MM.1S (cell line): ENCODE data around the gene PPP1R16B.
A peak's percentile ranks its signal among the peaks of the same experiment; 100 is the strongest.

Experiments used
- DNase-seq: peaks from one replicate; pipeline ENCODE4 v3.0.0-alpha.2; 2015
- H2AFZ ChIP-seq: fragments of 300-600 bp; sonication (generic); 2 replicates; pipeline ENCODE4 v1.6.0; 2016; ENCODE audit warnings: antibody characterized with exemption, low read length
- H3F3A ChIP-seq: fragments of 300-600 bp; sonication (generic); 2 replicates; pipeline ENCODE4 v1.6.1; 2016; ENCODE audit warnings: mild to moderate bottlenecking, antibody characterized with exemption, low read length, moderate library complexity, mixed read lengths; ENCODE audit not compliant: insufficient read depth
- H3K27ac ChIP-seq: fragments of 300-600 bp; sonication (generic); 2 replicates; pipeline ENCODE4 v1.5.1; 2016; ENCODE audit warnings: mild to moderate bottlenecking, low read length
- H3K27me3 ChIP-seq: fragments of 300-600 bp; sonication (generic); replicated peaks from 2 replicates; pipeline ENCODE4 v1.6.0; 2016; ENCODE audit warnings: low read length; ENCODE audit not compliant: insufficient read depth
- H3K36me3 ChIP-seq: fragments of 300-600 bp; sonication (generic); replicated peaks from 2 replicates; pipeline ENCODE4 v1.6.1; 2016; ENCODE audit warnings: mild to moderate bottlenecking, low read length, mixed read lengths; ENCODE audit not compliant: insufficient read depth
- H3K4me1 ChIP-seq: fragments of 300-600 bp; sonication (generic); 2 replicates; pipeline ENCODE4 v1.6.1; 2016; ENCODE audit warnings: low read length, mixed read lengths
- H3K4me2 ChIP-seq: fragments of 300-600 bp; sonication (generic); 2 replicates; pipeline ENCODE4 v1.6.0; 2016; ENCODE audit warnings: low read depth, low read length
- H3K4me3 ChIP-seq: fragments of 300-600 bp; sonication (generic); 2 replicates; pipeline ENCODE4 v1.5.1; 2016; ENCODE audit warnings: low read length, mixed read lengths
- H3K79me2 ChIP-seq: fragments of 300-600 bp; sonication (generic); 2 replicates; pipeline ENCODE4 v1.6.1; 2016; ENCODE audit warnings: mixed run types, low read length, mixed read lengths
- H3K9ac ChIP-seq: fragments of 300-600 bp; sonication (generic); 2 replicates; pipeline ENCODE4 v1.6.1; 2016; ENCODE audit warnings: low read length, mixed read lengths
- H3K9me2 ChIP-seq: fragments of 300-600 bp; sonication (generic); replicated peaks from 2 replicates; pipeline ENCODE4 v1.6.1; 2016; ENCODE audit warnings: mild to moderate bottlenecking, low read length, mixed read lengths; ENCODE audit not compliant: insufficient read depth
- H3K9me3 ChIP-seq: fragments of 300-600 bp; sonication (generic); replicated peaks from 2 replicates; pipeline ENCODE4 v1.6.1; 2016; ENCODE audit warnings: mild to moderate bottlenecking, low read length, mixed read lengths; ENCODE audit not compliant: insufficient read depth
- H4K20me1 ChIP-seq: fragments of 300-600 bp; sonication (generic); 2 replicates; pipeline ENCODE4 v1.6.1; 2016; ENCODE audit warnings: mild to moderate bottlenecking, low read length, moderate library complexity, mixed read lengths; ENCODE audit not compliant: insufficient read depth
- EZH2 ChIP-seq: fragments of 300-600 bp; sonication (generic); optimal IDR thresholded peaks from 2 replicates; pipeline ENCODE3; 2017; ENCODE audit warnings: low read depth, mild to moderate bottlenecking, antibody characterized with exemption, low read length, mixed read lengths
- EZH2phosphoT487 ChIP-seq: fragments of 300-600 bp; sonication (generic); IDR thresholded peaks from 2 replicates; pipeline ENCODE4 v1.6.1; 2018; ENCODE audit warnings: antibody characterized with exemption, low read length
- TF ChIP-seq, protein P1 (sequence below): fragments of 300-600 bp; sonication (generic); IDR thresholded peaks from 2 replicates; pipeline ENCODE4 v1.5.1; 2016; ENCODE audit warnings: antibody characterized with exemption, low read length, mixed read lengths

PPP1R16B gene

DNA sequence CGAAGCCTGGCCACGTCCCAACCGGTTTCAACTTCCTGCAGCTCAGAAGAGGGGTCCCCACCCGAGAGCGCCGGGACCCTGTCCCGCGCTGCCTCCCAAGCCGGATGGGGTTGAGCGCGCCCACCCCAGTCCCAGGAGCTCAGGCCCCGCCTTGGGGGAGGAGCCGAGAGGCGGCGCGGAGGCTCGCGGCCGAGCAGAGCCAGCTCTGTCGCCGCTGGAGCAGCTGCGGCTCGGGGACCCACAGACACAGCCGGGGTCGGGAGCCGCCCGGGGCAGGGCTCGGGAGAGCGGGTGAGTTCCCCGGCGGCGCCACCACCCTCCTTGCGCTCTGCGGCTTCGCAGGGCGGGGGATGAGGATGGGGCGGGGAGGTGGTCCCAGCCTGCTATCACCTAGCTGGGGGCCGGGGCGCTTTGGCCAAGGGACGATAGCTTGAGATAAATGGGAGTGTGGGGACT, at the start of gene PPP1R16B:
Gene PPP1R16B, plus strand, starts transcription at position 196 of the 456 bp plus-strand sequence. CDS start 30,229 bp downstream, outside the sequence.
- Histone ChIP-seq H3K4me3 (peak within 1 kb of the TSS; percentile 96), H3K79me2 (peaks cover 55% of the 10 kb centered on the region), H4K20me1 (peaks cover 3% of the 10 kb centered on the region; the same call in 1 of the 2 replicates), H3K4me1 (peaks cover 34% of the 10 kb centered on the region), H3K9me2 (no peaks in the 10 kb centered on the region), H3K9me3 (no peaks in the 10 kb centered on the region), H3K9ac (peak within 1 kb of the TSS; percentile 90), H3F3A (peaks cover 10% of the 10 kb centered on the region), H3K27ac (peak within 1 kb of the TSS; percentile 54; the same call in 1 of the 2 replicates), H3K4me2 (peak within 1 kb of the TSS; percentile 74), H3K27me3 (no peaks in the 10 kb centered on the region), H3K36me3 (peaks cover 3% of the 10 kb centered on the region; the same call in 1 of the 2 replicates), H2AFZ (peak within 1 kb of the TSS; percentile 69)
- TF ChIP-seq EZH2 (no peak), EZH2phosphoT487 (no peak)
- TF ChIP-seq, protein P1, sequence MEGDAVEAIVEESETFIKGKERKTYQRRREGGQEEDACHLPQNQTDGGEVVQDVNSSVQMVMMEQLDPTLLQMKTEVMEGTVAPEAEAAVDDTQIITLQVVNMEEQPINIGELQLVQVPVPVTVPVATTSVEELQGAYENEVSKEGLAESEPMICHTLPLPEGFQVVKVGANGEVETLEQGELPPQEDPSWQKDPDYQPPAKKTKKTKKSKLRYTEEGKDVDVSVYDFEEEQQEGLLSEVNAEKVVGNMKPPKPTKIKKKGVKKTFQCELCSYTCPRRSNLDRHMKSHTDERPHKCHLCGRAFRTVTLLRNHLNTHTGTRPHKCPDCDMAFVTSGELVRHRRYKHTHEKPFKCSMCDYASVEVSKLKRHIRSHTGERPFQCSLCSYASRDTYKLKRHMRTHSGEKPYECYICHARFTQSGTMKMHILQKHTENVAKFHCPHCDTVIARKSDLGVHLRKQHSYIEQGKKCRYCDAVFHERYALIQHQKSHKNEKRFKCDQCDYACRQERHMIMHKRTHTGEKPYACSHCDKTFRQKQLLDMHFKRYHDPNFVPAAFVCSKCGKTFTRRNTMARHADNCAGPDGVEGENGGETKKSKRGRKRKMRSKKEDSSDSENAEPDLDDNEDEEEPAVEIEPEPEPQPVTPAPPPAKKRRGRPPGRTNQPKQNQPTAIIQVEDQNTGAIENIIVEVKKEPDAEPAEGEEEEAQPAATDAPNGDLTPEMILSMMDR: no peak
- DNase-seq: peak; percentile 83

DNA sequence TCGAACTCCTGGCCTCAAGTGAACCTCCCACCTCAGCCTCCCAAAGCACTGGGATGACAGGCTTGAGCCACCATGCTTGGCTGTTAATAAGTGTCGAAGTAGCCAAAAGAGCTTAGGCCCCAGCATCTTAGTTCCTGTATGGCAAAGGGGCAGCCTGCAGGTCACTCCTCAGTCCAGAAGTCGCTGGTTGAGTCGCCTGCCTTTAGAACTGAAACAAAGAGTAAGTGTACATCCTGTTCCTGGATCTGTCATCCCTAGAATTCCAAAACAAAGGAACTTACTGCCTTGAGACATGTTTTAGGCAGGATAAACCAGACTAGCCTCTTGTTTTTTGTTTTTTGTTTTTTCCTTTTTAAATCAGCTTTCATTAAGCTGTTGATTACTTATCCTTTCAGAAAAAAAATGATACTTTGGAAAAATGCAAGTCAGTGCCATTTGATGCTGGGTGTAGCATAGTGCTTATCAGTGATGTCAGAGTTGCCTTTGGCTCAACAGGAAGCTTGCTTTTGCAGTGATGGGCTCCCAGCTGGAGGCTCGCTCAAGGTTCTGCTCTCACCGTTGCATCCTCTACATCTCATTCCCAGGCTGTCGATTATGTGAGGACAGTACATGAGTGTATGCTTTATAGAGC, 48.2 kb upstream of the PPP1R16B start:
- Histone ChIP-seq H3K36me3 (no peaks in the 10 kb centered on the region), H3K9ac (no peak overlapping the region)

DNA sequence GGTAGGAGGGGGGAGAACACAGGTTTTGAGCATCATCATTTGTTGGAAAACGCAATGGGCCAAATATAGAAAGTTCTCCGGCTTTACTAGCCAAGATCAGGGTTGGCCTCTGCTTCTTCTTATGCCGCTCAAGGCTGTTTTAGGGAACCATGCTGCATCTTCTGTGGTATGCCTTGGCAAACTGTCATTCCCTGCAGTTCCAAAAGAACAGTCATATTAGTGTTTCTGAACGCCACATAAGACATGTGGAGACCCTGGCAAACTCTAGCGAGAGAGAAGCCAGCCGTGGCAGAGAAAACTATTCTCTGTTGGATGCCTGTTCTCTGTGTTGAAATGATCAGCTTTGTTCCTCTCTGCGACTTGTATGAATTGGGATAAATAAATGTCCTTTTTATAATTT, 46.4 kb upstream of the PPP1R16B start:
- no peaks in the 10 kb centered on the region for H3K36me3 ChIP-seq
- no peak overlapping the region for H3K4me3 ChIP-seq
- H3K4me1 ChIP-seq: peaks cover 18% of the 10 kb centered on the region
- H3K79me2 ChIP-seq: peaks cover 1% of the 10 kb centered on the region; the same call in 1 of the 2 replicates
- no peak overlapping the region for H3K4me2 ChIP-seq
- no peaks in the 10 kb centered on the region for H3K27me3 ChIP-seq
- H3K9ac ChIP-seq: no peak overlapping the region
- H3K9me2 ChIP-seq: no peaks in the 10 kb centered on the region
- no peak overlapping the region for H3K27ac ChIP-seq
- TF ChIP-seq EZH2: no peak
- DNase-seq: no peak
- no peaks in the 10 kb centered on the region for H4K20me1 ChIP-seq
- no peaks in the 10 kb centered on the region for H3K9me3 ChIP-seq
- peaks cover 15% of the 10 kb centered on the region for H3F3A ChIP-seq
- no peak overlapping the region for H2AFZ ChIP-seq

More for the DNA sequence above, 48.2 kb upstream of the PPP1R16B start:
- no peak overlapping the region for H3K4me2 ChIP-seq
- TF ChIP-seq EZH2phosphoT487: no peak
- TF ChIP-seq EZH2: no peak
- TF ChIP-seq, protein P1: no peak
- H4K20me1 ChIP-seq: no peaks in the 10 kb centered on the region
- H2AFZ ChIP-seq: no peak overlapping the region
- H3K9me3 ChIP-seq: no peaks in the 10 kb centered on the region
- peaks cover 5% of the 10 kb centered on the region; the same call in 1 of the 2 replicates for H3K79me2 ChIP-seq
- no peaks in the 10 kb centered on the region for H3K27me3 ChIP-seq
- peaks cover 15% of the 10 kb centered on the region for H3F3A ChIP-seq
- no peak overlapping the region for H3K27ac ChIP-seq
- H3K9me2 ChIP-seq: no peaks in the 10 kb centered on the region
- no peak for DNase-seq
- no peak overlapping the region for H3K4me3 ChIP-seq
- H3K4me1 ChIP-seq: peaks cover 18% of the 10 kb centered on the region

DNA sequence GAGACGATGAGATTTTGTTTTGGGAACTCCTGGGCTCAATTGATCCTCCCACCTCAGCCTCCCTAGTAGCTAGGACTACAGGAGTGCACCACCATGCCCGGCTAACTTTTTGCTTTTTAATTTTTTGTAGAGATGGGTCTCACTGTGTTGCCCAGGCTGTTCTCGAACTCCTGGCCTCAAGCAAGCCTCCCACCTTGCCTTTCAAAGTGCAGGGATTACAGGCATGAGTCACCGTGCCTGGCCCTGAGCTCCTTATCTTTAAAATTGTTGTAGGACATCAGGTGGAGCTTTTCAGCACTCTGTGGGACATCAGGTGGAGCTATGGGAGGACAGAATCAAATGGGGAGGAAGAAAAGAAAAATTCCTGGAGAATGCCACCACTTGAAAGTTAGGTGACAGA, 44.5 kb upstream of the PPP1R16B start:
- Histone ChIP-seq H3K9ac (no peak overlapping the region), H3K36me3 (no peaks in the 10 kb centered on the region), H3K4me2 (no peak overlapping the region)

More for the DNA sequence above, 44.5 kb upstream of the PPP1R16B start:
- TF ChIP-seq EZH2phosphoT487: no peak
- TF ChIP-seq, protein P1: no peak
- TF ChIP-seq EZH2: no peak
- Histone ChIP-seq H3K9me2 (no peaks in the 10 kb centered on the region), H3K4me1 (peaks cover 5% of the 10 kb centered on the region), H3F3A (0 out of 2 replicates have a peak, but pooled peaks cover 3% of the 10 kb centered on the region), H3K9me3 (no peaks in the 10 kb centered on the region), H3K27ac (no peak overlapping the region), H4K20me1 (no peaks in the 10 kb centered on the region), H2AFZ (no peak overlapping the region), H3K4me3 (no peak overlapping the region), H3K79me2 (no peaks in the 10 kb centered on the region), H3K27me3 (no peaks in the 10 kb centered on the region)
- DNase-seq: no peak
